Activated CD4-positive, alpha-beta T cell treated with anti-CD3 and anti-CD28 coated beads, Interleukin-2, amount 50 U/mL, for 1 hour (primary cell): ENCODE data around the gene CDS2.

Source experiments
- DNase-seq: peaks from one replicate; pipeline ENCODE4 v3.0.0-alpha.2; 2020

The CDS2 gene

DNA sequence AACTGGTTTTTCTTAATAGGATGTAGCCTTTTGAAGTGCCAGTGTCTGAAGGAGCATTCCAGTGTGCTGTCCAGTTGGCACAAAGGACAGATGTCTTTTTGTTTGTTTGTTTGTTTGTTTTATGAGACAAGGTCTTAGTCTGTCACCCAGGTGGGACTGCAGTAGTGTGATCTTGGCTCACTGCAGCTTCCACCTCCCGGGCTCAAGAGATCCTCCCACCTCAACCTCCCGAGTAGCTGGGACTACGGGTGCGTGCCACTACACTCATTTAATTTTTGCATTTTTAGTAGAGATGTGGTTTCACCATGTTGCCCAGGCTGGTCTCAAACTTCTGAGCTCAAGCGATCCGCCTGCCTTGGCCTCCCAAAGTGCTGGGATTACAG is 27.7 kb downstream of the CDS2 start:
- DNase-seq, result no peak

GRCh38 chr20:5155404-5155803 is 28.6 kb downstream of the CDS2 start:
- DNase-seq, result no peak

GRCh38 chr20:5156675-5157448 is 30.1 kb downstream of the CDS2 start:
- no peak for DNase-seq

DNA sequence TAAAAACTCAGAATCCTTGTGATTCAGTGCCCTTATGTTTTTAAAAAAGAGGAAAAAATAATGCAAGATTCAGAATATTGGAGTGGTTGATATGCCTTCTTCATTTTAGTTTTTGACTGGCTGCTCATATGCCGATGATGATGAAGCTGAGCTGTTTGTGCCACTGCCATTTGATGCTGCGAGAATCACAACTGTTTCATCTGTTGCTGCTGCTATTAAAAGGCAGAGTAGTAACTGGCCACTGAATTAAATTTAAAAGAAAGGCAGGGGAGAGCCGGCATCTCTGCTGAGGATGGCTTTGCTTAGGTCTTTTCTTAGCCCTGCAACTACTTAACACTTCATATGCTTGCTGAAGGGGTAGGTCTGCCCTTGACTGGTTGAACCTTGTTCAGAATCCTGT is 33.1 kb downstream of the CDS2 start:
- DNase-seq, result no peak

- no peak for DNase-seq
Measured at GRCh38 chr20:5160882-5161281, 34.1 kb downstream of the CDS2 start.

GRCh38 chr20:5161536-5162164 is 34.8 kb downstream of the CDS2 start:
- no peak for DNase-seq

DNA sequence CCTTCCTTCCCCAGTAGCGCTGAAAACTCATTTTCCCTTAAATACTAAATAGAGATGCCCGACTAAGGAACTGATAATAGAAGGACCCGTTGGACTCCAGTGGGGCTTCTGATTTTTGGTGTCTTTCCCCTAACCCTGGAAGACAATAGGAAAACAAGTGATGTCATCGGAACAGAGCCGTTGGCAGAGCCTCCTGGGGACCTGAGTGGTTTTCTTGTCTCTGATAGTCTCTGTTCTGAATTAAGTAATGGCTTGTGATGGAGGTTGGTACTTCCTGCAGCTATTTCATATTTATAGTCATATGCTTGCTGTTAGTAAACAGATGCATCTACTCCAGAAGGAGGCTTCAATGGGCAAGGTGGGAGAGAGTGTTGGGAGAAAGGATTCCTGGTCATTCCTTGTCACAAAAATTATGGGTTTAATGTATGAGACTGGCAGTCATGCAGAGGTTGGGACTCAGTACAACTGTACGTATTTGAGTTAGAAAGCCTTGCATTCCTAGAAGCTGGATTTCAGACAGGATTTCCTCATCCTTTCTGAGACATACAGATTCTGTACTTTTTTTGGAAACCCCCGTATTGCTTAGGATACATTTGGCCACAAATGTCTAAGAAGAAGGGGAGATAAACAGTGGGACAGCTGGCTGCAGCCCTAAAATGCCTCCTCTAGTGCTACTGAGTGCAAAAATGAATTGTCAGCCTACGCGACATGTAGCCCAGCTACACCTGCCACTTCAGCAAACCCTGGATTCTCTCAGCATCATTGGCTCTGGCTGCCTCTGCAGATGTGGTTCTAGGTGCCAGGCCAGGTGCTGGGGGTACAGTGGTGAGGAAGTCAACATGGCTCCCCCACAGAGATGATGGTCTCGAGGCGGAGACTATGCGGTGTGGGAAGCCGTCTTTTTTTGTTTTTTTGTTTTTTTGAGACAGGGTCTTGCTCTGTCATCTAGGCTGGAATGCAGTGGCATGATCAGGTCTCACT is 38.1 kb downstream of the CDS2 start:
- no peak for DNase-seq

DNA sequence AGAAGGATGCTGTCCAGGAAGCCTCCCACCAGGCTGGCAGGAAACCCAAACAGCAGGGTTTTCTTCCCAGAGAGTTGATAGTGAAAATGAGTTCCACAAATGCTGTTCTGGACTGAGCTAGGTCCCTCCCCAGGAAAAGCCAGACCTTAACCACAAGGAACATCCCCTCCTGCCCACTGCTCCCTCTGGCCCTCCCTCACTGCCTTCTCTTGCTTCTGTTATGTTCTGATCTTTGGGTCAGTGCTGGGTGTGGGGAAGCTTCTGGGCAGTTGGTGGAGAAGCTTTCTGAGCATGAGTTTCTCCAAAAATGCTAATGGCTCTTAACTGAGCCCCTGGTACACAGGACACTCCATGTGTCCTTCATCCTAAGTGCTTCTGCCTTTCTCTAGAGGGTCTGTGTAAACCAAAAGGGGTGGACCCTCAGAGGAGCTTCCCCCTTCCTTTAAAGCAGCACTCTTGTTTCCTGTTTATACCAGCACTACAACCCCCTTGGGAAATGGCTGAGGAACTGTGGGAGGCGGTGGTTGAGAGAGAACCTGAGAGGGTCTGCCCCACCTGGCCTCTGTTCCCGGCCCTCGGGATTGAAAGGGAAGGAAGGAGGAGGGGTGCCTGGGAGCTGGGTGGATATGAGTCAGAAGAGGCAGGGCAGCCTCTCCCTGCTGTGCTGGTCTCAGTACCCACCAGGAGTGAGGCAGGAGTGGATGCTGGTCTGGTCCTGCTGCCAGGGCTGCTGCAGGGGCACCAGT is 42.0 kb downstream of the CDS2 start:
- no peak for DNase-seq

DNA sequence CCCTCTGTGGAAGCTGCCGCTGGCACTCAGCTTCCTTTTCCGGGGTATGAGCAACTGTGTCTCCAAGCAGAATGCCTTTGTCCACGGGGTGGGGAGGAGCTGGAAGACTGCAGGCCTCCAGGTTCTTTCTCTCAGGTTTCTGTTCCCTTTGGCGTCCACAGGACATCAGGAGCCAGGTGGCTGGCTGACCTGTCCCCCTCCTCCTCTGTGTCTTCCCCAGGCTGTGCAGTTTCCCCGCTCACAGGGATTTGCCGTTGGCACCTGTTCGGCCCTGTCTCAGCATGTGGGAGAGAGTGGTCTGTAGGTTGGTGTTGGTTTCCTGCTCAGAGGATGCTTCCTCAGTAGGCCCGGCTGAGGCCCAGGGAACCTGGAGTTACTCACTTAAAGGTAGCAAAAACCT is 43.5 kb downstream of the CDS2 start:
- no peak for DNase-seq

DNA sequence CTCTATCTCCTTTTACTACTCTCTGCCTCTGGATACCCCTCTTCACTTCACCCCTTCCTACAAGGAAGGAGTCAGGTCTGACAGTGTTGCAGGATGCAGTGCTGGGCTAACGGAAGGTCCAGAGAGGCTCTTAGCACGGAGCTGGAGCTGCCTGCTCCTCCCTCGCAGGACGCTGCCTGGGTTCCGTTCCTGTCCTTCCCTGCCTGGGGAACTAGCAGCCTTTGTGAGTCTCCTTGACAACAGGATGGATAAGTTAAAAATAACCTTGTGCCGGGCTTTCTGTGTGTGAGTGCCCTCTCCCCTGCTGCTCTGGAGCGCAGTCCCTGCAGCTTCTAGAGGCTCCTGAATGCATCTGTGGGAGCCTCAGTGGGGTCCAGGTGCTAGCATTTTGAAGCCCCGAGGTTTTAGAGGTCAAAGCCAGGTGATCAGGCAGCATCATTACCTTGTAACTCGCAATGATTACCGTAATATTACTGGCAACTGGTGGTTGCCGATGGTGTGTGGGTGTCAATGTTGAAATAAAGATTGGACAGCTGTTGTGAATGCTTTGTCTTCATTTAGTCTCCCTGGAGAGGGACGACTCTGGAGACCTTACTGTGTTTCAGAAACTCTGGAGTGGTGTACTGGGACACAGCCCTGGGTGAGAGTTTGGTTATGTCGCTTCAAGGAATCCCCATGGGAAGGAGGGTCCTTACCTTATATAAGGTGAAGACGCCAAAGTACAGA is 44.4 kb downstream of the CDS2 start:
- DNase-seq, result no peak

- no peak for DNase-seq
Measured at GRCh38 chr20:5171790-5172164, 45.0 kb downstream of the CDS2 start.

GRCh38 chr20:5172167-5172601 is 45.4 kb downstream of the CDS2 start:
- no peak for DNase-seq

DNA sequence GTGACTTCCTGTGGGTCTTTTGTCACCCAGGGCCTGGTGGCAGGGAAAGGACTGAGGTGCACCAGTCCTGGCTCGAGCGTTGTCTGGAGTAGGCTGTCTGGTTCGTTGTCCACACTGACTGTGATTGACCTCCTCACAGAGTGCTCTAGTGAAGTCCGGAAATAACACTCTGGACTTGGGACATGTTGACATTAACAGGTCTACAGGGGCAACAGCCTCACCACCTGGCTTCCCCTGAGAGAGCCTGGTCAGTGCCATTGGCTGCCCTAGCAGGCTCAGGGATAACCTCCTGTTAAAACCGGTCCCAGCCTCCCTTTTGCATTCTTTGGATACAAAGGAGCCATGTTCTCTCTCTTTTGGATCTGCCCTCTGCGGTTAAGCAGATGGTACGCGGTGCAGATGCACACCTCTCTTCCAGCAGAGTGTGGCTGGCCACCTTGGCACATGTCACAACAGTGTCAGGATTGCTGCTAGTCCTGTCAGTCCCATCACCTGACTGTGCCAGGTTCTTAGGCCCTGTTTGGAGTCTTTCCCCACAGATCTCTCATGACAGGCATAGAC is 46.2 kb downstream of the CDS2 start:
- DNase-seq, result no peak

DNA sequence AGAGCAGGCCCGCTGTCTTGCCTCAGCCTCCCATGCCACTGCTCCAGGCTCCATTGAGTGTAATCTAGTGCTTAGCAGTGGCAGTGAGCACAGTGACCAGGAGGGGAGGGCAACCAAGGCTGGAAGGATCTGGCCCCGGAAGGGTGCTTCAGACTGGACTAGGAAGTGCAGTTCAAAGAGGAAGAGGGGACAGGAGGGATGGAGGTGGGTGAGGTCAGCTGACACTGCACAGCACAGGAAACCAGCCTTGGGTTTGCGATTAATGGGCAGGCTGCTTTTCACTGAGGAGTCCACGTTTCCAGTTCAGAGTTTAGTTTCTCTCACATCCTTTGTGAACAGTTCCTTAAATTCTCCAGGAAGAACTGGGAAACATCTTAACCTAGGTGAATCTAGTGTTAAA is 46.9 kb downstream of the CDS2 start:
- no peak for DNase-seq

DNA sequence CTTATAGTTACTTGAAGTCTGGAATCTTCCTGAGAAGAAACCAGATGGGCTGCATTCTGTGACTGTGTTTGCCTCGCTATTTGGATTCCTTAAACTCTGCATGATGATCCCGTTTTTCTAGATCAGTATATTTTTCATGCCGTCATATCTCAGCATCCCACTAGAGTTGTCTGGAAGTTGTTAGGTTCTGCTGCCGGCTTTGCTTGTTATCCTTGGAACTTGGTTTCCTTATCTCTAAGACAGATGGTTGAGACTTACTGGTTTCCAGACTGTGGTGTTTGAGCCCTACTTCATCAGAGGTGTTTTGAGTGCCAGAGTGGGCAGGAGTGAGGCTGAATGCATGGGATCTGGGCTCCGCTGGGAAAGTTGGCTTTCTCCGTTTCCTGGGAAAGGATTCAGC is 50.3 kb downstream of the CDS2 start:
- no peak for DNase-seq

DNA sequence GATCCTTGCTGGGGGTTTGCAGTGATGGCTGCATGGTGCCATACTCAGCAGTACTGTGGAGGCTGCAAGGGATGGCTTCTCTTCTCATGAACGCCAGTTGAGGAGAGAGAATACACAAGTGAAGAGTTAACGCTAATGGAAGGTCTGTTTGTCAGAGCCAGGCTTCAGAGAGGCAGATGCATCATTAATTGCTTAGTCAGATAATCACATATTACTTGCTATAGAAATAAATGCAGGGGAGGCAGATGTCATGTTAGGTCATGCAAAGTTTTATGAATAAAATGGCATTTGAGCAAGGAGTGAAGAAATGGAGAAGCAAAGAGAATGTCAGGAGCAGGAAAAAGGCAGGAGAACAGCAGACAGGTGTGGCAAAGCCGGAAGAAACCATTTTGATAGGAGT is 51.2 kb downstream of the CDS2 start:
- no peak for DNase-seq

- DNase-seq, result no peak
Measured at GRCh38 chr20:5180421-5180820, 53.6 kb downstream of the CDS2 start.

GRCh38 chr20:5180933-5181332 is 54.1 kb downstream of the CDS2 start:
- no peak for DNase-seq

DNA sequence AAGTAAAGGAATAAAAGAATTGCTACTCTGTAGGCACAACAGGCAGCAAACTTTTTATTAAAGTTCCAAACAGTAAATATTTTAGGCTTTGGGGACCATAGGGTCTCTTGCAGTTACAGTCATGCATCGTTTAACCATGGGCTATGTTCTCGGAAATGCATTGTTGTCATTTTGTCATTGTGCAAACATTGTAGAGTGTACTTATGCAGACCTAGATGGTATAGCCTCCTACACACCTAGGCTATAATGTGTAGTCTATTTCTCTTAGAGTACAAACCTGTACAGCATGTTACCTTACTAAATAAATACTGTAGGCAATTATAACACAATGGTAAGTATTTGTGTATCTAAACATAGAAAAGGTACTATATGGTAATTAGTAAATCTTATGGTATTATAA is 54.7 kb downstream of the CDS2 start:
- DNase-seq, result no peak

DNA sequence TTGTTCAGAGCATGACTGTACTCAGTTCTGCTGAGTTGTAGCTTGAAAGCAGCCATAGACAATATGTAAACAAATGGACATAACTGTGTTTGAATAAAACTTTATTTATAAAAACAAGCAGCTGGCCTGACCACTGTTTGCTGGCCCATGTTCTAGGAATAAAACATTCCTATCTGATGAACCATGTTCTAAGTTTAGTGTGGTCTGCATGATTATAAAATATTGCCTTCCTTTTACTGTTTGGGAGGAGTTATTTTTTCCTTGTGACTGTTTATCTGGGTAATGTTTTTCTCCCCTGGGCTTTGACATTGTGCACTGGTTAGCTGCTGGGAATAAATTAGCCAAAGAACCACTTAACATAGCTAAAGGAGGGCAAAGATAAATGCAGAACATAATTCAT is 55.1 kb downstream of the CDS2 start:
- no peak for DNase-seq

DNA sequence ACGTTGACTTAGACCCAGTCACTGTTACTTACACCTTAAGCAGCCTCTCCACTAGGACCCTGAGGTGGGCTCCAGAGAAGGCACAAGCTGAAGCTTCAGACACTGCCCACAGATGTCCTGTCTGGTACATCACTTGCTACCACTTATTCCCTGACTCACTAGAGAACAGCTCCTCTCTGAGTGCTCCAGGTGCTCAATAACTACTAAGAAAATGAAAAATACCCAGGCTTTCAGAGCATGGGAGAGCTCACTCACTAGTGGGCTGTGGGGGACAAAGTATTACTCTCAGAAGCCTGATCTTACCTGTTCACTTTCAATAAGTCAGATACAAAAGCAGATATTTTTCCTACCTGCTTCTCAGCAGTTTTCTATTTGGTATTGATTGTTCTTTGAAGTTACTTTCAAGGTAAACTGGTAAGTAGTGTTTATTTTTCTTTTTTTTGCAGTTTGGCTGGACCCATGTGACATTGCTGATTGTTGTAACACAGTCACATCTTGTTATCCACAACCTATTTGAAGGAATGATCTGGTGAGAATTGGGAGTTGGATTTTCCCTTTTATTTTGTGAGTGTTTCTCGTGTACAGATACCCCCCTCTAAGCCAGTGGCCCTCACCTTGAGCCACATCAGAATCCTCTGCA is 55.9 kb downstream of the CDS2 start:
- DNase-seq, result no peak
